Stimulated activated CD4-positive, alpha-beta T cell treated with anti-CD3 and anti-CD28 coated beads, Interleukin-1b, Interleukin-23, amount 100 ng/mL, for 24 hours (primary cell): Measurements from ENCODE around the gene TACC3.
A peak's percentile ranks its signal among the peaks of the same experiment; 100 is the strongest.

ENCODE experiments used
- DNase-seq, 4 experiments: peaks; one replicate each; pipeline ENCODE4 v3.0.0-alpha.2; 2020; ENCODE audit warnings: low read depth in 4 of 4, low spot score in 1 of 4

Gene TACC3

GRCh38 chr4:1721666-1722550 is 587 bp downstream of the TACC3 start:
- DNase-seq = no peak

GRCh38 chr4:1722551-1723118 is 1.3 kb downstream of the TACC3 start:
- no peak for DNase-seq

- peak in 2 of 4 experiments; percentile 28 to 42 for DNase-seq
These were observed 1.9 kb downstream of the TACC3 start for GRCh38 chr4:1723131-1723801.

GRCh38 chr4:1725521-1725920 is 4.2 kb downstream of the TACC3 start:
- no peak for DNase-seq

GRCh38 chr4:1726146-1726934 is 5.0 kb downstream of the TACC3 start:
- DNase-seq = peak; percentile 81 to 90 (median 83)

GRCh38 chr4:1727117-1728031 is 6.1 kb downstream of the TACC3 start:
- no peak for DNase-seq

- no peak for DNase-seq
These were observed 7.0 kb downstream of the TACC3 start for GRCh38 chr4:1728061-1728980.

- DNase-seq = no peak
These were observed 9.3 kb downstream of the TACC3 start for GRCh38 chr4:1730532-1731135.

- no peak for DNase-seq
These were observed 9.9 kb downstream of the TACC3 start for GRCh38 chr4:1731180-1731579.

- no peak for DNase-seq
These were observed 11.6 kb downstream of the TACC3 start for GRCh38 chr4:1732911-1733310.

- DNase-seq = no peak
These were observed 13.9 kb downstream of the TACC3 start for GRCh38 chr4:1735215-1735614.

GRCh38 chr4:1736812-1737211 is 15.5 kb downstream of the TACC3 start:
- DNase-seq = no peak

GRCh38 chr4:1737666-1738065 is 16.3 kb downstream of the TACC3 start:
- no peak for DNase-seq

- DNase-seq = no peak
These were observed 17.1 kb downstream of the TACC3 start for GRCh38 chr4:1738410-1738809.

- DNase-seq = no peak
These were observed 18.0 kb downstream of the TACC3 start for GRCh38 chr4:1739358-1739757.

- no peak for DNase-seq
These were observed 18.8 kb downstream of the TACC3 start for GRCh38 chr4:1740021-1740545.

- DNase-seq = no peak
These were observed 19.9 kb downstream of the TACC3 start for GRCh38 chr4:1741208-1741607.

GRCh38 chr4:1743551-1743950 is 22.2 kb downstream of the TACC3 start:
- no peak for DNase-seq

GRCh38 chr4:1743975-1744374 is 22.7 kb downstream of the TACC3 start:
- DNase-seq = no peak
